ENCODE results near the gene MS4A4A. TPM values are rescaled to one million over a fixed set of nuclear protein-coding genes. Genes with fewer than 3 reads are reported as not detected.

MS4A4A gene
- total and polyA plus RNA-seq, 2 of the 8 experiments (the other 6 are each of a cell fraction or from before 2014, with no cell fraction given) = not detected

DNA sequence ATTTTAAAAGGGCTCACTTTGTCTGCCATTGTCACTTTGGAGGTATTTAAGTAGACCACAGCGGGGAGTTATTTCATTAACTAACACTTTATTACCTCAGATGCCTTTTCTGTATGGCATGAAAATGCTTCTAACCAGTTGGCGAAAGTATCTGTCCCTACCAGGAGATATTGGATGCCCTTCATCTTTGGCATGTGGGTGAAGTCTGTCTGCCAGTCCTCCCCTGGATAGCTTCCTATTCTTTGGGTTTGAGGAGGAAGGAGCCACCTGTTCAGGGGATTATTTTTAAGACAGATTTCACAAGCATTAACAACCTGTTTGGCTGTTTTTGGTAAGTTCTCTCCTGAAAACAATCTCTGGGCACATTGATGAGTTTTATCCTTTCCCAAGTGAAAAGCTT is 63.7 kb downstream of the MS4A4A start (continued):
- TF ChIP-seq, protein P1, sequence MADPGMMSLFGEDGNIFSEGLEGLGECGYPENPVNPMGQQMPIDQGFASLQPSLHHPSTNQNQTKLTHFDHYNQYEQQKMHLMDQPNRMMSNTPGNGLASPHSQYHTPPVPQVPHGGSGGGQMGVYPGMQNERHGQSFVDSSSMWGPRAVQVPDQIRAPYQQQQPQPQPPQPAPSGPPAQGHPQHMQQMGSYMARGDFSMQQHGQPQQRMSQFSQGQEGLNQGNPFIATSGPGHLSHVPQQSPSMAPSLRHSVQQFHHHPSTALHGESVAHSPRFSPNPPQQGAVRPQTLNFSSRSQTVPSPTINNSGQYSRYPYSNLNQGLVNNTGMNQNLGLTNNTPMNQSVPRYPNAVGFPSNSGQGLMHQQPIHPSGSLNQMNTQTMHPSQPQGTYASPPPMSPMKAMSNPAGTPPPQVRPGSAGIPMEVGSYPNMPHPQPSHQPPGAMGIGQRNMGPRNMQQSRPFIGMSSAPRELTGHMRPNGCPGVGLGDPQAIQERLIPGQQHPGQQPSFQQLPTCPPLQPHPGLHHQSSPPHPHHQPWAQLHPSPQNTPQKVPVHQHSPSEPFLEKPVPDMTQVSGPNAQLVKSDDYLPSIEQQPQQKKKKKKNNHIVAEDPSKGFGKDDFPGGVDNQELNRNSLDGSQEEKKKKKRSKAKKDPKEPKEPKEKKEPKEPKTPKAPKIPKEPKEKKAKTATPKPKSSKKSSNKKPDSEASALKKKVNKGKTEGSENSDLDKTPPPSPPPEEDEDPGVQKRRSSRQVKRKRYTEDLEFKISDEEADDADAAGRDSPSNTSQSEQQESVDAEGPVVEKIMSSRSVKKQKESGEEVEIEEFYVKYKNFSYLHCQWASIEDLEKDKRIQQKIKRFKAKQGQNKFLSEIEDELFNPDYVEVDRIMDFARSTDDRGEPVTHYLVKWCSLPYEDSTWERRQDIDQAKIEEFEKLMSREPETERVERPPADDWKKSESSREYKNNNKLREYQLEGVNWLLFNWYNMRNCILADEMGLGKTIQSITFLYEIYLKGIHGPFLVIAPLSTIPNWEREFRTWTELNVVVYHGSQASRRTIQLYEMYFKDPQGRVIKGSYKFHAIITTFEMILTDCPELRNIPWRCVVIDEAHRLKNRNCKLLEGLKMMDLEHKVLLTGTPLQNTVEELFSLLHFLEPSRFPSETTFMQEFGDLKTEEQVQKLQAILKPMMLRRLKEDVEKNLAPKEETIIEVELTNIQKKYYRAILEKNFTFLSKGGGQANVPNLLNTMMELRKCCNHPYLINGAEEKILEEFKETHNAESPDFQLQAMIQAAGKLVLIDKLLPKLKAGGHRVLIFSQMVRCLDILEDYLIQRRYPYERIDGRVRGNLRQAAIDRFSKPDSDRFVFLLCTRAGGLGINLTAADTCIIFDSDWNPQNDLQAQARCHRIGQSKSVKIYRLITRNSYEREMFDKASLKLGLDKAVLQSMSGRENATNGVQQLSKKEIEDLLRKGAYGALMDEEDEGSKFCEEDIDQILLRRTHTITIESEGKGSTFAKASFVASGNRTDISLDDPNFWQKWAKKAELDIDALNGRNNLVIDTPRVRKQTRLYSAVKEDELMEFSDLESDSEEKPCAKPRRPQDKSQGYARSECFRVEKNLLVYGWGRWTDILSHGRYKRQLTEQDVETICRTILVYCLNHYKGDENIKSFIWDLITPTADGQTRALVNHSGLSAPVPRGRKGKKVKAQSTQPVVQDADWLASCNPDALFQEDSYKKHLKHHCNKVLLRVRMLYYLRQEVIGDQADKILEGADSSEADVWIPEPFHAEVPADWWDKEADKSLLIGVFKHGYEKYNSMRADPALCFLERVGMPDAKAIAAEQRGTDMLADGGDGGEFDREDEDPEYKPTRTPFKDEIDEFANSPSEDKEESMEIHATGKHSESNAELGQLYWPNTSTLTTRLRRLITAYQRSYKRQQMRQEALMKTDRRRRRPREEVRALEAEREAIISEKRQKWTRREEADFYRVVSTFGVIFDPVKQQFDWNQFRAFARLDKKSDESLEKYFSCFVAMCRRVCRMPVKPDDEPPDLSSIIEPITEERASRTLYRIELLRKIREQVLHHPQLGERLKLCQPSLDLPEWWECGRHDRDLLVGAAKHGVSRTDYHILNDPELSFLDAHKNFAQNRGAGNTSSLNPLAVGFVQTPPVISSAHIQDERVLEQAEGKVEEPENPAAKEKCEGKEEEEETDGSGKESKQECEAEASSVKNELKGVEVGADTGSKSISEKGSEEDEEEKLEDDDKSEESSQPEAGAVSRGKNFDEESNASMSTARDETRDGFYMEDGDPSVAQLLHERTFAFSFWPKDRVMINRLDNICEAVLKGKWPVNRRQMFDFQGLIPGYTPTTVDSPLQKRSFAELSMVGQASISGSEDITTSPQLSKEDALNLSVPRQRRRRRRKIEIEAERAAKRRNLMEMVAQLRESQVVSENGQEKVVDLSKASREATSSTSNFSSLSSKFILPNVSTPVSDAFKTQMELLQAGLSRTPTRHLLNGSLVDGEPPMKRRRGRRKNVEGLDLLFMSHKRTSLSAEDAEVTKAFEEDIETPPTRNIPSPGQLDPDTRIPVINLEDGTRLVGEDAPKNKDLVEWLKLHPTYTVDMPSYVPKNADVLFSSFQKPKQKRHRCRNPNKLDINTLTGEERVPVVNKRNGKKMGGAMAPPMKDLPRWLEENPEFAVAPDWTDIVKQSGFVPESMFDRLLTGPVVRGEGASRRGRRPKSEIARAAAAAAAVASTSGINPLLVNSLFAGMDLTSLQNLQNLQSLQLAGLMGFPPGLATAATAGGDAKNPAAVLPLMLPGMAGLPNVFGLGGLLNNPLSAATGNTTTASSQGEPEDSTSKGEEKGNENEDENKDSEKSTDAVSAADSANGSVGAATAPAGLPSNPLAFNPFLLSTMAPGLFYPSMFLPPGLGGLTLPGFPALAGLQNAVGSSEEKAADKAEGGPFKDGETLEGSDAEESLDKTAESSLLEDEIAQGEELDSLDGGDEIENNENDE (IDR thresholded peaks at IDR 0.05; ENCODE audit: insufficient replicate concordance, low read length) = no peak
- TF ChIP-seq, protein P2, sequence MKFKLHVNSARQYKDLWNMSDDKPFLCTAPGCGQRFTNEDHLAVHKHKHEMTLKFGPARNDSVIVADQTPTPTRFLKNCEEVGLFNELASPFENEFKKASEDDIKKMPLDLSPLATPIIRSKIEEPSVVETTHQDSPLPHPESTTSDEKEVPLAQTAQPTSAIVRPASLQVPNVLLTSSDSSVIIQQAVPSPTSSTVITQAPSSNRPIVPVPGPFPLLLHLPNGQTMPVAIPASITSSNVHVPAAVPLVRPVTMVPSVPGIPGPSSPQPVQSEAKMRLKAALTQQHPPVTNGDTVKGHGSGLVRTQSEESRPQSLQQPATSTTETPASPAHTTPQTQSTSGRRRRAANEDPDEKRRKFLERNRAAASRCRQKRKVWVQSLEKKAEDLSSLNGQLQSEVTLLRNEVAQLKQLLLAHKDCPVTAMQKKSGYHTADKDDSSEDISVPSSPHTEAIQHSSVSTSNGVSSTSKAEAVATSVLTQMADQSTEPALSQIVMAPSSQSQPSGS (IDR thresholded peaks at IDR 0.05; ENCODE audit: low read length) = no peak
- TF ChIP-seq GTF2F1 (IDR thresholded peaks at IDR 0.05; ENCODE audit: borderline replicate concordance, low read depth, low read length) (no peak), SUZ12 (IDR thresholded peaks at IDR 0.05; ENCODE audit: low read length) (no peak), CREB1 (IDR thresholded peaks at IDR 0.05) (no peak), TCF12 (IDR thresholded peaks at IDR 0.05; ENCODE audit: low read depth, low read length) (no peak), RXRA (IDR thresholded peaks at IDR 0.05; ENCODE audit: insufficient read depth, low read depth, low read length) (no peak), SIN3A (conservative IDR thresholded peaks at IDR 0.05 in 1 of 2, IDR thresholded peaks at IDR 0.05 in 1 of 2; ENCODE audit: low read depth in 1 of 2, low read length in 2 of 2) (no peak), POU5F1 (IDR thresholded peaks at IDR 0.05; ENCODE audit: low read depth, low read length) (no peak), SP2 (IDR thresholded peaks at IDR 0.05; ENCODE audit: low read length) (no peak)
